NB4 (cell line): ENCODE data around the gene HADHB.

Source experiments
- DNase-seq: peaks from one replicate; pipeline ENCODE4 v3.0.0; 2010; ENCODE audit warnings: low read depth
- H3K4me3 ChIP-seq: one replicate; pipeline ENCODE4 v1.5.1; 2011; ENCODE audit warnings: mild to moderate bottlenecking, low read depth, low read length, moderate library complexity
- CTCF ChIP-seq: IDR thresholded peaks from one replicate; pipeline ENCODE4 v1.5.1; 2012; ENCODE audit warnings: low read depth, low read length
- MYC ChIP-seq: IDR thresholded peaks from 2 replicates; pipeline ENCODE4 v1.6.1; 2011; ENCODE audit warnings: low read depth, low read length
- POLR2A ChIP-seq: IDR thresholded peaks from 2 replicates; pipeline ENCODE4 v1.6.1; 2011; ENCODE audit warnings: mild to moderate bottlenecking; ENCODE audit not compliant: insufficient read length; ENCODE audit errors: extremely low read depth
- TF ChIP-seq, protein P1 (sequence below): IDR thresholded peaks from 2 replicates; pipeline ENCODE4 v1.6.1; 2011; ENCODE audit warnings: low read depth, low read length

Gene HADHB

DNA sequence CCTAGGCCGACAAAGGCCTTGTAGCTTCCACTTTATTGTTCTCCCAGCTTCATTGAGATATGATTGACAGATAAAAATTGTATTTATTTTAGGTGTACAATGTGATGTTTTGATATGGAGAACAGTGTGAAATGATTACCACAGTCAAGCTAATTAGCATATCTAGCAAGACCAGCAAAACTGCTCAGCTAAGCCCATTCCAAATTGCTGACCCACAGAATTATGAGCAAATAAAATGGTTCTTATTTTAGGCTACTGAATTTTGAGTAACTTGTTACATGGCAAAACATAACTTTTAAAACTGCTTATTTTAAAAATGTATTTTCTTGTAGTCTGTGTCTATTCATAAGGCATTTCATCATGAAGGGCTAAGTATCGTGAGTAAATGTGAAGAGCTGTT lies 92.6 kb downstream of the HADHB start:
- no peak overlapping the region for H3K4me3 ChIP-seq
- DNase-seq, result no peak
- TF ChIP-seq, protein P1, sequence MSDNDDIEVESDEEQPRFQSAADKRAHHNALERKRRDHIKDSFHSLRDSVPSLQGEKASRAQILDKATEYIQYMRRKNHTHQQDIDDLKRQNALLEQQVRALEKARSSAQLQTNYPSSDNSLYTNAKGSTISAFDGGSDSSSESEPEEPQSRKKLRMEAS, result no peak
- TF ChIP-seq POLR2A (no peak), MYC (no peak), CTCF (no peak)
